ENCODE results near the gene LILRB4. TPM values are rescaled to one million over a fixed set of nuclear protein-coding genes. Genes with fewer than 3 reads are reported as not detected.
"Not testable (repeated sequence)": the region's sequence is repeated elsewhere in the genome, so short reads cannot be mapped to it uniquely, and the experiment has no call there.

Gene LILRB4
- polyA plus RNA-seq, 3 donors = 1.3 to 8.3 (median 5.8) TPM

DNA sequence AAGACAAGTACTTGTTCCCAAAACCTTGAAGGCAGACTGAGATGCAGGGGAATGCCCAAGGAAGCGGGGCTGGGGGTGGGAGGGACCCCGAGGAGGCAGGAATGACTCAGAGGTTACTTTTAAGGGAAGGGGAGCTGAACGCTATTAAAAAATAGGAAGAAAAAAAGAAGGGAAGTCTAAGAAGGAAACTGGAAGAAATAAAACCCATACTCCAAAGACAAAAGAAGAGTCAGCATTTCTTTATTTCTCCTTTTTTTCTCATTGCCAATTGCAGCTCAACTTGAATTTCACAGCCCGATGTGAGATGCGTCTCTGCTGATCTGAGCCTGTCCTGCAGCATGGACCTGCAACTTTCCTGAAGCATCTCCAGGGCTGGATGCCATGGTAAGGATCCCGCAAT lies 19.2 kb upstream of the LILRB4 start:
- 53 to 59% (median 57%) methylated on average over 4 to 6 of the region's 6 CpGs for WGBS, 3 donors

GRCh38 chr19:54644056-54644455 lies 18.7 kb upstream of the LILRB4 start:
- WGBS, 3 donors = 44 to 59% (median 58%) methylated on average over 4 to 5 of the region's 5 CpGs
- H3K27ac ChIP-seq (ENCODE audit: low read depth, low read length) = no peak overlapping the region

More for the DNA sequence above, 19.2 kb upstream of the LILRB4 start:
- H3K27ac ChIP-seq (ENCODE audit: low read depth, low read length) = not testable (repeated sequence)

DNA sequence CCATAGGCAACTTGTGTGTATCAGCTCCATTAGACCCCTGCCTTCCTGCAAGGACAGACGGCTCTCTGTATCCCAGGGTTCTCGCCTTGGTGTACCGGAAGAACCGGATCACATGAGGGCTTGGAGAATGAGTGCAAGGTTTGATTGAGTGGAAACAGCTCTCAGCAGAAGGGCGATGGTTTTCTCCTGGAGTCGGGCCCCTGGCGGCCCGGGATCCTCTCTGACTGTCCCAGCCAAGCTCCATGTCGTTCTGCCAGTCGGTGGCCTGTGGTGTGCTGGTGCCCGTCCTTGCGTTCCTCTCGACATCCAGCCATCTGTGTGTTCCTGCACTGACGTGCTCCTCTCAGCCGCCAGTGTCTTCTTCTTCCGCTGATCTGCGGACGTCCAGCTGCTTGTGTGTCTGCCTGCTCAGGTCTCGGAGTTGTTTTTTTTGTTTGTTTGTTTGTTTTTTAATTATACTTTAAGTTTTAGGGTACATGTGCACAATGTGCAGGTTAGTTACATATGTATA lies 16.4 kb upstream of the LILRB4 start:
- 82 to 92% (median 90%) methylated on average over 19 of the region's 19 CpGs for WGBS, 3 donors
- no peak overlapping the region for H3K27ac ChIP-seq (ENCODE audit: low read depth, low read length)

GRCh38 chr19:54648129-54648528 lies 14.7 kb upstream of the LILRB4 start:
- WGBS, 3 donors = 49 to 61% (median 57%) methylated on average over 4 of the region's 4 CpGs

DNA sequence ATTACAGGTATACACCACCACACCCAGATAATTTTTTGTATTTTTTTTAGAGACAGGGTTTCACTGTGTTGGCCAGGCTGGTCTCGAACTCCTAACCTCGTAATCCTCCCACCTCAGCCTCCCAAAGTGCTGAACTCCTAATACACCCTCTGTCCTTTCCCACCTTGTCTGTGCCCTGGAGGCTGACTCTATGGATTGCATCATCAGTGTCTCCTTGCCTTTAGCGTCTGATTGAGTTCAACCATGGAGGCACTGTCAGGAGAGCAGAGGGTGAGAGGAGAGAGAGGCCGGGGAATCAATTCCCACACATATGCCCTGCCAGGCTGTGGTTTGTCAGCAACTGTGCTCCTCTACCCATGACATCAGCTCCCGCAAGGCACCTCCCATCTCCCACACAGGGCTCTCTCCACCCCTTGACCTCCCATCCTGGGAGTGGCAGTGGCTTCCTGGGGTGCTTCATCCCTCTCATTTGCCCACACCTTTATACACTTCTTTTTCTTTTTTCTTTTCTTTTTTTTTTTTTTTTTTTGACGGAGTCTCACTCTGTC lies 12.6 kb upstream of the LILRB4 start:
- H3K27ac ChIP-seq (ENCODE audit: low read depth, low read length) = no peak overlapping the region
- WGBS, 3 donors = 67 to 79% (median 79%) methylated on average over 5 to 6 of the region's 6 CpGs

More at GRCh38 chr19:54648129-54648528, 14.7 kb upstream of the LILRB4 start:
- no peak overlapping the region for H3K27ac ChIP-seq (ENCODE audit: low read depth, low read length)

DNA sequence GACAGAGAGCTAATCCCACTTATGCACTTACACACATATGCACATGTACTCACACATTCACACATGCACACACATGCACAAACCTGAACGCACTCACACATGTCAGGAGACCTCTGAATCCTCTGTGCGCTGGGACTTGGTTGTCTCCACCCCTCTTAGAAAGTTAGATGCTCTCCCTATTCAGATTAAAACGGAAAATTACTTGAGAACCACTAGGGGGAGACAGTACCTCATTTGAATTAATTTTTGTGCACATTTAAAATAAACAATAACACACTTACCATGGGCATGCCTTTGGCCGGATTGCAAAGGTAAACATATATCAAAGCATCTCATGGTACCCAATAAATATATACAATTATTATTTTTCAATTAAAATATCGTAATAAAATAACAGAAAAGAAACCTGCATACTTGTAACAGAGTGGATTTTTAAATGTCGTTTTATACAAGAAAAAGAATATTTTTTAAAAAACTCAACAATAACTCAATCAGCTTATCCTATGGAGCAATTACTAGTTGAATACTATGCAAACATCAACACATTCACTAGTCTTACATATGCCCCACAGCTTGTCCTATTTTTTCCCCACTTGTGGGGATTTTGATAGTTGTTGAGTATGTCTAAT lies 9.5 kb upstream of the LILRB4 start:
- H3K27ac ChIP-seq (ENCODE audit: low read depth, low read length) = no peak overlapping the region
- 31 to 34% (median 31%) methylated on average over 6 of the region's 6 CpGs for WGBS, 3 donors

DNA sequence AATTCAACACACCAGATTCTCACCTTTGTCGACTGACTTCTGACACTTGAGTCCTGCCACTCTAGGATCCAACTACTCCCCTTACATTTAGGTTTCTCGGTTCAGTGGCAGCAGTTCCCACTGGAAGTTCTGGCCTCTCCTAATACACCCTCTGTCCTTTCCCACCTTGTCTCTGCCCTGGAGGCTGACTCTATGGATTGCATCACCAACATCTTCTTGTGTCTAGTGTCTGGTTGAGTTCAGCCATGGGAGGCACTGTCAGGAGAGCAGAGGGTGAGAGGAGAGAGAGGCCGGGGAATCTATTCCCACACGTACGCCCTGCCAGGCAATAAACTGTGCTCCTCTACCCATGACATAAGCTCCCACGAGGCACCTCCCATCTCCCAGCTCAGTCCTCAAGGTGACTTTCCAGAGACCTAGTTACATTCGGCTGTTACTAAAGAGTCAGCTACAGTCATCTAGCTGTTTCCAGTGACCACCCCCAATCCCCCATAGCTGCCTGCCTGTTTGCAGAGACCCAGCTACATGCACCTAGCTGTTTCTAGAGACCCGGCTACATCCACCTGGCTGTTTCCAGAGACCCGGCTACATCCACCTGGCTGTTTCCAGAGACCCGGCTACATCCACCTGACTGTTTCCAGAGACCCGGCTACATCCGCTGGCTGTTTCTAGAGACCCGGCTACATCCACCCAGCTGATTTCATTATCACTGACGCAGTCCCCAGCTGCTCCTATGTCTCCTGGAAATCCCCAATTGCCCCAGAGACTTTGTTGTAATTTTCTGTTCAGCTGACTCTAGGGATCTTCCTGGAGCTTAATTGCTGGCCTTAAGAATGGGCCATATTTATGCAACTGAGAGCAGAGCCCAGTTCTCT lies 8.1 kb upstream of the LILRB4 start:
- WGBS, 3 donors = 69 to 77% (median 70%) methylated on average over 14 of the region's 14 CpGs
- H3K27ac ChIP-seq (ENCODE audit: low read depth, low read length) = no peak overlapping the region

DNA sequence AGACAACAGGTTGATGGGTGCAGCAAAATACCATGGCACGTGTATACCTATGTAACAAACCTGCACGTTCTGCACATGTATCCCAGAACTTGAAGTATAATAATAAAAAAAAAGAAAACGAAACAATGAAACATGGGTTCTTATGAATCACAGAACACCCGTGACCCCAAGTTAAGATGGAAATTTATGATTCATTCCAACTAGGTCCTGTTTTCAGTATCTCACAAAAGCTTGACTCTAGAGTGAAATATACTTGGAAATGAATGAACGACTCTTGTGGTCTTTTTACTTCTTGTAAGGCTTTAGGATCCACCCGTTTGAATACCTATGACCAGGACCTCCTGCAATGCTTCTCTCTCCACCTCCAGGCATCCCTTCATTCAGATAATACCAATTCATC lies 3.5 kb upstream of the LILRB4 start:
- 65 to 81% (median 80%) methylated on average over 6 of the region's 6 CpGs for WGBS, 3 donors
- H3K27ac ChIP-seq (ENCODE audit: low read depth, low read length) = no peak overlapping the region

DNA sequence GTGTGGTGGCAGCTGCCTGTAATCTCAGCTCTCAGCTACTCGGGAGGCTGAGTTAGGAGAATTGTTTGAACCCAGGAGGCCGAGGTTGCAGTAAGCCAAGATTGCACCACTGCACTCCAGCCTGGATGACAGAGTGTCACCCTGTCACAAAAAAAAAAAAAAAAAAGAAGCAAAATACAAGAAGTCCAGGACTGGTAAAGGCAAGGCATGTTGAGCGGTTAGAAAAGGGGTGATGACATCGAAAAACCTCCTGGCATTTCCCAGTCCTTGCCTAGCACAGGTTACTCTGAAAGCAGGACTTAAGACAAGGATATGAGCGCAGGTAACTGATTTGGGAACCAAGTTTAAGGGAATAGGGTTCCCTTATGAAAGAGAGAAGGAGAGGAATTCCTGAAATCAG lies 2.5 kb upstream of the LILRB4 start:
- 66 to 74% (median 68%) methylated on average over 5 of the region's 5 CpGs for WGBS, 3 donors
- H3K27ac ChIP-seq (ENCODE audit: low read depth, low read length) = no peak overlapping the region

GRCh38 chr19:54660964-54661363 lies 1.8 kb upstream of the LILRB4 start:
- 53 to 68% (median 59%) methylated on average over 6 of the region's 6 CpGs for WGBS, 3 donors
- no peak overlapping the region for H3K27ac ChIP-seq (ENCODE audit: low read depth, low read length)

GRCh38 chr19:54661846-54662481 lies 821 bp upstream of the LILRB4 start:
- no peak overlapping the region for H3K27ac ChIP-seq (ENCODE audit: low read depth, low read length)
- 80 to 89% (median 88%) methylated on average over 13 of the region's 13 CpGs for WGBS, 3 donors

- H3K27ac ChIP-seq (ENCODE audit: low read depth, low read length) = no peak overlapping the region
- 82 to 88% (median 84%) methylated on average over 6 of the region's 6 CpGs for WGBS, 3 donors
These were observed 2.7 kb downstream of the LILRB4 start for GRCh38 chr19:54665530-54665929.

GRCh38 chr19:54667217-54667616 lies 4.4 kb downstream of the LILRB4 start:
- 67 to 86% (median 71%) methylated on average over 12 of the region's 12 CpGs for WGBS, 3 donors

DNA sequence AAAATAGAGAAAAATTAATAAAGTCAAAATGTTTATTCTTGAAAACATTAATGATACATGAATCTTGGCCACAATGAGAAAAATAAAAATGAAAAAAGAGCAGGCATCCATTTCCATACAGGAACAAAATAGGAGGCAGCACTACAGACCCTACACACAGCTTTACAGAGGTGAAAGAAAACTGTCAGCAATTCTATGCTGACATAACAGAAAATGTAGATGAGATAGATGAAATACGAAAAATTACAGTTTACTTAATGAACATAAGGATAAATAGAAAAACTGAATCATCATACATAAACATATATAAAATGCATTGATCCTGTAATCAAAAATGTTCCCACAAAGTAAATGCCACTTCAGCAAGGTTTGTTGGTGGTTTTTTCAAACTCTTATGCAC lies 5.6 kb downstream of the LILRB4 start:
- 51 to 81% (median 70%) methylated on average over 1 of the region's 1 CpG for whole genome bisulfite sequencing, 3 donors
- H3K27ac ChIP-seq (ENCODE audit: low read depth, low read length) = no peak overlapping the region

More at GRCh38 chr19:54667217-54667616, 4.4 kb downstream of the LILRB4 start:
- no peak overlapping the region for H3K27ac ChIP-seq (ENCODE audit: low read depth, low read length)

GRCh38 chr19:54670576-54671357 lies 8.0 kb downstream of the LILRB4 start:
- WGBS, 3 donors = 48 to 52% (median 50%) methylated on average over 3 of the region's 3 CpGs

GRCh38 chr19:54673222-54673621 lies 10.4 kb downstream of the LILRB4 start:
- H3K27ac ChIP-seq (ENCODE audit: low read depth, low read length) = no peak overlapping the region
- 85 to 92% (median 86%) methylated on average over 1 of the region's 1 CpG for WGBS, 3 donors

More at GRCh38 chr19:54670576-54671357, 8.0 kb downstream of the LILRB4 start:
- H3K27ac ChIP-seq (ENCODE audit: low read depth, low read length) = no peak overlapping the region

GRCh38 chr19:54674021-54674617 lies 11.3 kb downstream of the LILRB4 start:
- WGBS, 3 donors = 36 to 49% (median 46%) methylated on average over 2 of the region's 2 CpGs
- no peak overlapping the region for H3K27ac ChIP-seq (ENCODE audit: low read depth, low read length)

Data from adipose tissue (tissue), 3 donors.